Activated CD4-positive, alpha-beta T cell treated with anti-CD3 and anti-CD28 coated beads, Interleukin-2, Interleukin-4, amounts not matched to agents 100 ng/mL and 50 ng/mL, durations not matched to agents 16 hours and 8 hours (primary cell): Measurements from ENCODE around the gene FAM3B.

Experiments
- DNase-seq: peaks from one replicate; pipeline ENCODE4 v3.0.0-alpha.2; 2020; ENCODE audit warnings: low spot score

FAM3B gene

DNA sequence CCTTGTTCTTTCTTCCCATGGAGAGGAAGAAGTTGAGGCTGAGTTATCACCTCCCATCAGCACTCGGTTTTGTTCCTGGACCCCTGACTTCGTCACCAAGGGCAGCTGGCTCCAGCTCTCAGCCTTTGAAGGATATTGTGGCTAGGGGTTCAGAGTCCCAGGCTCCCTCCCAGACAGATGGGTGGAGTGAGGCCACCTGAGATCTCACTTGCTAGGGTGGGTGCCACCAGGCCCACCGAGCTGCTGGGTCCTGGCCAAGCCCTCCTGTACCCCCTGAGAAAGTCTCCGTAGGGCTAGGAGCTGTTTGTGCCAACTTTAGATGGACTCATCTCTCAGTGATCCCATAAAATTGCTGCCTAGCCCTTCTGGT, 52.1 kb downstream of the FAM3B start:
- no peak for DNase-seq

DNA sequence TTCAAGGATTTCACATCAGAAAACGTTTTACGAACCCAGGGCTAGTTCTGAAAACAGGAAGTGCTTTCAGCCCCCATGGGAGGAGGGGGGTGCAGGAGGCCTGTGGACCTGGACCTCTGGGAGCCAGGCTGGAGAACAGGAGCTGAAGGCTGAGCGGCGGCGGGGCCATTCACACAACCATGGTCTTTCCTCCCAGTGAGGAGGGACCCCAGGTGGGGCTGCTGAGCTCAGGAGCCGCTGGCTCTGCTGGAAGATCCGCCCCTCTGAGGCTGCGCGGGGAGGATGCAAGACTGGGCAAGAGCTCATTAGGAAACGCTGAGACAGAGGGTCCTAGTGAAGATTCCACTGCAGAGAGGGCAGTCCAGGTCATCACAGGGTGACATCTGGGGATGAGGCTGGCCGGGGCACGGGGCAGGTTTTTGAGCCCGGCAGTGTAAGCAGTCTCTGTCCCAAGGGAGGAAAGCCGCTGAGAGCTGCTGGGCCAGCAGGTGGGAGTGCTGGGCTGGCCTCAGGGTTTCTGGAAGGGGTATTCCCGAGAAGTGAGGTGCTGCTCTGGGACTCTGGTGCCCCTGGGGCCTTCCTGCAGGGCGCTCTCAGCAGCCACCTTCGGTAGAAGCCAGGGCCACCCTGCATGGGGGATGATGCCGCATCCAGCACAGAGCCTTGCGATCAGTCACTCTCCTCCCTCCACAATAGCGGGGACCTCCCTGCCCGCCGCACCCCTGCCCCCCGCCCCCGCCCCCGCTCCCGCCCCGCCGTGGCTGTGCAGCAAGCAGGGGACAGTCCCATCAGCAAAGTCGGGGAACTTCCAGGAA, 52.7 kb downstream of the FAM3B start:
- no peak for DNase-seq

DNA sequence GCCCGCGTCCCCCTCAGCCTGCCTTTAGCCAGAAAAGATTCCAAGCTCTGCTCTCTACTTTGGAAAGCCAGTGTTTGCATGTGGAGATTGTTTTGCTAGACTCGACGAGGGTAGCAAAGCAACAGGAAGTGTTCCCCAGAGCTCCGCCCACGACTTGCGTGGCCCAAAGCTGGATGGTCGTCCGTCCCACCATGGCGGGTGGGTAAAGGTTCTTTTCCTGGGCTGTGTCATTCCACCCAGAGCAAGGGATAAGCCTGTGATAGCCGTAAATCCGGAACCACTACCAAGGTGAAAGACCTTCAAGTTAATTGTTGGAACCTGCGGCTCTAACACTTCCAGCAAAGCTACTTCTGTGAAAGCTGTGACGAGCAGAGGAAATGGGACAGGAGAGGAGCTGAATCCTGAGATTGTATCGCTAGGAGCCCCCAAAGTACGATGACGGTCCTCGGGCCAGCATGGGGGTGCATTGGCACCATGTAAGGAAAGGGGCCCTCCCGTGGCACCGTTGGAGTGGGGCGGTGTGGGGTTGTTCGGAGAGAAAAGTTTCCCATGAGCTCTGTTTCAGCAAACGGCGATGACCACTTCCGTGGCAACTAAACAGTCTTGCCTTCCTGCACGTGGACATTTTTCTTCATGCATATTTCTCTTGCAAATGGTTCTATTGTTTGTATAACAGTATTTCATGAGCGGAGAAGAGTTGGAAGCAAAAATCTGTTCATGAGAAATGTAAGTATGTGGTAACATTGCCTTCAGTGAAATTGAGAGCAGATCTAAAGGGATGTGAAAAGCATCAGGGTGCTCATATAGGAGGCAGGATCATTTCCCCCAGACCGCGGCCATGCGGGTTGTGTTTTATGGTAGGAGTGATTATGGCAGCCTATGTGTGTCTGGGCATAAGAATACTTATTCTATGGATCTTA, 53.6 kb downstream of the FAM3B start:
- peak; percentile 15 for DNase-seq

DNA sequence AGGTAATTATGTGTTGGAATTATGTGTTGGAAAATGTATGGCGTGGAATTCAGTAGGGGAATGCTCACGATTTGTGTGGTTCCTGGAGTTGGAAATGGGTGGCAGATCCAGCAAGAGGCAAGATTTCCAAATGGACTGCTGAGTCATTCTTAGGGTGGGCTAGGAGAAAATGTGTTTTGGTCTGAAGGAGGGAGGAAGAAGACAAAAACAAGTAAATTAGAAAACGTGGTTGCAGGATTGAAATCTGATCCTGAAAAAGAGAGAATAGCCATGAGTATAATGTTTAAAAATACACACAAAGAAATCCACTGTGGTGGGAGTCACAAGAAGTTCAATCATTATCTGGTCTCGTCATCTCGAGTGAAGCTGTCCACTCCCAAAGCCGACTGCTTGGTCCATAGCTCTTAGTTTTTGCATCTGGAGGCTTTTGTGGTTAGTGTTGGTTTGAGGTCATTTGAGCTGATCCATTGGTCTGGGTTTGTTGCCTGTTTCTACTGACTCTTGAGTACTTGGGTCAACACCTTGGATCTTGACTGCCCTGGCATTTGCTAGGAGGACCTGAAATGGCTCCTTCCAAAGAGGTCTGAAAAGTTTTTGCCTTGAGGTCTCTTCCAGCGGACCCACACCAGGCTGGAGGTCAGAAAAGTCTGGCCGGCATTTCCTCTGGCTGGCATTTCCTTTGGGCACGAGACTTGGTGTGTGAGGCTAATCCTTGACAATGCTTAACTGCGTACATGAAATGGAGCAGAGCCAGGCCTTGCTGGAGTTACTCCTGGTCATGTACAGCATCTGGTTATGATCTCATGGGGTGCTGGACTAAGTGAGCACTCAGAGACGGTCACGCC, 54.5 kb downstream of the FAM3B start:
- DNase-seq, result no peak

DNA sequence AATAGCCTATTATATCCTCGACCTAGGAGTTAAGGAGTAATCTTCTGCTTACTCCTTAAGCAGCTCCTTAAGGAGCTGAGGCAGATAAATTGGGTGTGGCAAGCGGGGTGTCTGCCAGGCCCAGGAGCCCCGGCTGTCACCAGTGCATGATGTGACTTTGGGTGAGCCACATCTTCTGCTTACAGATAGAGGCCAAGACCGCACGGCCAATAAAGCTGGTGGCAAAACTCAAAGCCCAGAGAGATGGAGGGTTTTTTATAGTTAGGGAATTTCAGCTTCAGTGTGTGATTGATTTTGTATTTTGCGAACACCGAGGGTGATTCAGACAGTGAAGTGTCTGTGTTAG, 55.1 kb downstream of the FAM3B start:
- DNase-seq, result no peak

DNA sequence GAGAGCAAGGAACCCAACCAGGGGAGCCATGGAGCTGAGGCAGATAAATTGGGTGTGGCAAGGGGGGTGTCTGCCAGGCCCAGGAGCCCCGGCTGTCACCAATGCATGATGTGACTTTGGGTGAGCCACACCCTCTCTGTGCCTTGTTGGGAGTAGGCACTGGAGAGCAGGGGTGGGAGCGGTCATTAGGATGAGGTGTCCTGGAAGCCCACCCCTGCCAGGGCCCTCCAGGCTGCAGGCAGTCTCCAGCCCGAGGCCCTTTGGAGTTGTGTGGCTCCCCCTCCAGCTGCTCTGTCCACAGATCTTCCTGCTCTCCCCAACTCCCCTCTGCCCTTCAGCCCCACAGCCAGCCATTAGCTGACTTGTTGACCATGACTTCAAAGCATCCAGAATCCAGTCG, 56.7 kb downstream of the FAM3B start:
- DNase-seq, result no peak

DNA sequence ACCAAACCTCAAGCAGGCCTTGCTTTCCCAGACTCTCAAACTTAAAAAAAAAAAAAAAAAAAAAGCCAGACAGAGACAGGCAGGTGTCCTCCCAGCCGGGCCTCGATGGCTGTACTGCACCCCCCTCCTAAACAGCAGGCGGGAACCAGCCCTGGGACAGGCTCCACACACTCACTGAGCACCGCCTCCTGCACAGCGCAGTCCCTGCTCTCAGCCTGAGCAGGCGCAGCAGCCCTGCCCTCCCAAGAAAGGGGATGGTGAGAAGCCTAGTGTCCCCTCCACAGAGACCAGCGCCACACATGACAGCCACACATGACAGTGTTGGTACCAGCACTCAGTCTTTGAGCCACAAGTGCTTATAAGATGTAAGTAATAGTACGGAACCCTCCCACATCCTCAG, 57.2 kb downstream of the FAM3B start:
- no peak for DNase-seq

DNA sequence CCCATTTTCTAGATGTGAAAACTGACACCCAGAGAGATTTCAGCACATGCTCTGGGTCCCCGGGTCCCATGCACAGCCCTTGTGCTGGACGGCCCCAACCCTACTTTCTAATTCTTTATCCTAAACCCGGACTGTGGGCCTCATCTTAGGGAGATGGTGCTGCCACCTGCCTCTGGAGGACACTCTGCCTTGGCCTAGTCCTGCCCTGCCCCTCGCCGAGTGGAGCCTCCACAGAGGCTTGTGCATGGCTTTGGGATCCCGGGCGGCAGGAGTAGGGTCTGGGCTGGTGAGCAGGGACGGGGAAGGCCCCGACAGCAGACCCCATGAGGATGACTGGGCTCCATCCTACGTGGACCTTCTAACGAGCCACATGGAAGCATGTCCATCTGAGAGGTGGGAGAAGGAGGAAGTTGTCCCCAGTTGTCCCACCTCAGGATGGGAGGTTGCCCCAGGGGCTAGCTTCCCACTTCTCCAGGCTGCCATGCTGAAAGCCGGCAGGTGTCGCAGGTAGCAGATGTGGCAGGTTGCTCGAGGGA, 57.6 kb downstream of the FAM3B start:
- DNase-seq, result no peak

DNA sequence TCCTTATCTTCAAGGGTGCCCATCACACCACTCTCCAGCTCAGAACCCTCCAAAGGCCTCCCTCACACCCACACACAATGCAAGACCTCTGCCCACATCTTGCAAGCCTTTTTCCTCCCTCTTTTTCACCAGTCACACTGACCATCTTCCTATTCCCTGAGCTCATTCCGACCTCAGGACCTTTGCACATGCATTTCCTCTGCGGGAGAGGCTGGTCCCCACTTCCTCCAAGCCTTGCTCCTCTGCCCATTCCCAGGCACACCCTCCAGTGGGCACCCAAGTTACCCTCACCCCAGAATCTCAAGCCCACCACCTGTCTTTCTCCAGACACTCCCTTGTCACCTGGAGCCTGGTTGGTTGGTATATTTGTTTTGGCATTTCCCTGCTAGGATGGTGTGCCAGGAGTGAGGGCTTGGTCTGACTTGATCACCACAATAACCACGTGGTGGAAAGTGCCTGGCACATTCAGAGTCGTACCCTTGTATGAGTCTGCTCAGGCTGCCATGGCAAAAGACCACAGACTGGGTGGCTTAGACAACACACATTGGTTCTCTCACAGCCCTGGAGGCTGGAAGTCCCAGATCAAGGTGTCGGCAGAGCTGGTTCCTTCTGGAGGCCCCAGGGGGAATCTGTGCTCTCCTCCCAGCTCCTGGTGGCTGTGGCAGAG, 58.4 kb downstream of the FAM3B start:
- peak; percentile 29 for DNase-seq

DNA sequence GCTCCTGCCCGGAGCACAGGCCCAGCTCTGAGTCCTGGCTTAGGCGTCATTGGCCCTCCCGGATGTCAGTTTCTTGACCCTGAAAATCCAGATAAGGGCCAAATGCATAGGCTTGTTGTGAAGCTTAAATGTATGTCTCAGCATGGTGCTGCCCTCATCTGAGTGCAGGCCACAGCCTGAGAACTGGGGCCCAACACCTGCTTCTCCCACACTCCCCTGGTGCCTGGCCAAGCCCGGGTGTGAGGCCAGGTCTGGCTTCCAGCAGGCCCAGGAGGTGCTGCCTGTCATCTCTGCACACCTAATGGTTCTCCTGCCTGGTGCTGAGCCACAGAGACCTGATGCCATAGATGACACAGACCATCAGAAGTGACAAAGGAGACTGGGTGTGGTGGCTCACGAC, 59.3 kb downstream of the FAM3B start:
- DNase-seq, result no peak

DNA sequence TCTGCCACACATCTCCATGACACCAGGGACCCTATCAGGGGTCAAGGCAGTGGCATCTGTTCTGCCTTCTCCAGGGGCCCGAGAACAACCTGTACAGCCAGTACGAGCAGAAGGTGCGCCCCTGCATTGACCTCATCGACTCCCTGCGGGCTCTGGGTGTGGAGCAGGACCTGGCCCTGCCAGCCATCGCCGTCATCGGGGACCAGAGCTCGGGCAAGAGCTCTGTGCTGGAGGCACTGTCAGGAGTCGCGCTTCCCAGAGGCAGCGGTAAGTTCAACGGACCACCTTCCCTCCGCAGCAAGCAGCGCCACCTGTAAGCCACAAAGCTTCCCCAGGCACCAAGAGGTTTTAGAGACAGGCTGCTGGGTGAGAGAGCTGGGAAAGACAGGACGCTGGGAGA, 61.1 kb downstream of the FAM3B start:
- DNase-seq, result no peak

DNA sequence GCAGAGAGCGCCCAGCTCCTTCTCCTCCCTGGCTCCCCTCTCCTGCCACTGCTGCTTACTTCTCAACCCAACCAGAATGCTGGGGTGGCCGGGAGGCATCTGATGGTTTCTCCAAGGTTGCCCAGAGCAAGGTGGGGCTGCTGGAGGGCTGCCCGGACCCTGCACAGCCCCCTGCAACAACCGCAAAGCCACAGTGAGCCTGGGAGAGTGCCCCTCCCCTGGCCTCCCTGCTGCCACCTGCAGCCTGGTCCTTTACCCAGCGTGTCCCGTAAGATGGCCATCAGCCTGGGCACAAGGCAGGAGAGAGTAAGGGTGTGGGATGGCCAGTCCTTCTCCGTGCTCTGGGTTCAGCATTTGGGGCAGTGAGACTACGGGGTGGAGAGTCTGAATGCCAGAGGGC, 62.2 kb downstream of the FAM3B start:
- no peak for DNase-seq

DNA sequence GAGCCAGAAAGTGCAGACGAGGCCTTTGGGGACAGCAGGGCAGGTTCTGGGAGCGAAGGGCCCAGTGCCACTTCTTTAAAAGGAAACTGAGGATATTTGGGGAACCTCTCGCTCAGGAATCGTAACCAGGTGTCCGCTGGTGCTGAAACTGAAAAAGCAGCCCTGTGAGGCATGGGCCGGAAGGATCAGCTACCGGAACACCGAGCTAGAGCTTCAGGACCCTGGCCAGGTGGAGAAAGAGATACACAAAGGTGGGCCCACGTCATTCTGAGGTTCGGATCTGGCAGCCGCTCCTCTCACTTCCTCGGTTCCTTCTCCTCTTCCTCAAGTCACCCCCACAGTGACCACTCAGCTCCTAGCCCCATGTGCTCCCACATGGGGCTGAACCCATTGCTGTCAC, 63.3 kb downstream of the FAM3B start:
- DNase-seq, result no peak

DNA sequence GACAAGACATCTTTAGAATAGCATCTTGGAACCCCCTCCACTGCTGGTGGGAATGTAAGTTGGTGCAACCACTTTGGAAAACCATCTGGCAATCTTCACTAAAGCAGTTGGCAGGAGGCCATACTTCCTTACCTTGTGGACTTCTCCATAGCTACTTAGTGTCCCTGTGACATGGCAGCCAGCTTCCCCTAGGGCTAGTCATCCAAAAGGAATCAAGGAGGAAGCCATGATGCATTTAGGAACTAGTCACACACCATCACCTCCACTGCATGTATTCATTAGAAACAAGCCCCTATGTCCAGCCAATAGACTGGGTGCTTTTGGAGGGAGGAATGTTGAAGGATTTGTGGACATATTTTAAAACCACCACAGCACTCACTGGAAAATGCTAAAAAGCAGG, 65.1 kb downstream of the FAM3B start:
- DNase-seq, result no peak

DNA sequence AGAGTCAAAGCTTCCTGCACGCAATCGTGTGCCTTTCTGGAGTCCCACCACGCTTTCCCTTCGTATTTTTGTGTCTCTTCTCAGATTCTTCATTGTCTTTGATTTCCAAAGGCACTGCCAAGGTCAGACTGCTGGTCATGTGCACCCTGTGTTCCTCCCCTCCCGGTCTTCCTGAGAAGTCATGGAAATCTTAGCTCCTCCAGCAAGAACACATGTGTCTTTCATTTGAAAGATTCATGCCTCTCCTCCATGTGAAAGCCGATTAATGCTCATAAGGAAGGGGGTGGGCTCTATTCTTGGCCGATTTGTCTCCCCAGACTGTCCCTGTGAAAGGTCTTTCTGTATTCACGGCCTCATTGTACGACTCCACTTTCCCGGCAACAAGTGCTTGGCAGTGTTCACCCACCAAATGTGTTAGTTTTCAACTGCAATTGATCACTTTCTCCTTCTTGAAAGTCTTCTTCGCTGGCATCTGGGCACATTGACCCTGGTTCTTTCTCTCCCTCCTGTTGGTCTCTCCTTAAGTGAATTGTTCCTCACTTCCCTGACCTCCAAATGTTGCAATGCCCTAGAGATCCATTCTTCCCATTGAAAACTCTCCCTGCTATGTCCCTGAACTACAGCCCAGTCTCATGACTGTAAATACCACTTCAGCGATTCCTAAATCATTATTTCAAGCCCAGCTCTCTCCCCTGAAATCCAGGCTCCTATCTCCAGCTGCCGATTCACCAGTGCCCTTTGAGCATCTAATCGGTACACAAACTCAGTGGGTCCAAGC, 70.6 kb downstream of the FAM3B start:
- no peak for DNase-seq

DNA sequence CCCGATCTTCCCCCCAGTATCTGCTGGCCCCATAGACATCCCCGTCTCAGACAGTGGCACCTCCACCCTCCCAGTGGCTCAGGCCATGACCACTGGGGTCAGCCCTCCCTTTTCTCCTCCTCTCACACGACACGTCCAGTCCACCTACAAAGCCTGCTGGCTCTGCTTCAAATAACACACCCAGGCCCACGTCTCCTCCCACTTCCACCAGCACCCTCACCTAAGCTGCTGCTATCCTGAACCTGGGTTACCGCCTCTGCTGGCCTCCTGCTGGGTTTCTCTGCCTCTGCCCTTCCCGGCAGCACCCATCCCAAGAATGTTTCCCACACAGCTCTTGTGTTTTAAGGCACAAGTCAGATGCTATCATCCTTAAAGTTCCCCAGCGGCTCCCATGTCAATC, 71.2 kb downstream of the FAM3B start:
- DNase-seq, result no peak

DNA sequence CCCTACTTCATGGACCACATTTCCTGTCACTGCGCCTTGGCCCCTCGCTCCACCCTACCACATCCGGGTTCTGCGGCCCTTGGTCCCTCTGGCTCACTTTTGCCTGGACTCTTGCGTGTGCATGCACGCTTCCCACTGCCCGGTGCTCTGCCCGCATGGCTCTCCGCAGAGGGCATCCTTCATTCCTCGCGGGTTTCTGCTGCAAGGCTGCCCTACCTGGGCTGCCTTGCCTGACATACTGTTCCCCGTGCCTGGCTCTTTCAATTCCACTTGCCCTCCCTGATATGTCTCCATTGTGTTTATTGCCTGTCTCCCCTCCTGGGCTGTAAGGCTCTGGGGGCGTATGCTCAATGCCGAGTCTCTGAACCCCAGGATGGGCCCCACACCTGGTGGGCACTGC, 71.7 kb downstream of the FAM3B start:
- DNase-seq, result no peak

DNA sequence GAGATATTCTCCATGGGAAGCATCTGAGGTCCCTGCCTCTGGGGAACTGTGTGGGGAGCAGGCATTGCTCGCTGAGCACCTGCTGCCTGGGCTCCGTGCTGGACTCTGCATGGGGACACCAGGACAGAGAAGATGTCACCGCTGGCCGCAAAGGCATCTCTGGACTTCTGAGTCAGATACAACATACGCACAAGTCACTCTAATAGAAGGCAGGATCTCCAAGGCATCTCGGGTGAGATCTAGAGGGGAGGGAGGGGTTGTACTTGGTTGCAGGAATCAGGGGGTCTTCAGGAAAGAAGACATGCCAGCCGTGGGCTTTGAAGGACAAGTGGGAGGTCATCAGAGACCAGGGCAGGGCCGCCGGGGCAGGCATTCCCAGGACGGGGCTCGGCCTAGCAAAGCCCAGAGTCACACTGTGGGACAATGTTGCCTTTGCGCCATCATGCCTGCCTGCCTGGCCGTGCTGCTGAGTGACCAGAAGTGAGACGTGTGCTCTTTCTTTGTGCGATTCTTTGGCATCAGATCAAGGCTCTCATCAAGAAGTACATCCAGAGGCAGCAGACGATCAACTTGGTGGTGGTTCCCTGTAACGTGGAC, 73.5 kb downstream of the FAM3B start:
- no peak for DNase-seq

DNA sequence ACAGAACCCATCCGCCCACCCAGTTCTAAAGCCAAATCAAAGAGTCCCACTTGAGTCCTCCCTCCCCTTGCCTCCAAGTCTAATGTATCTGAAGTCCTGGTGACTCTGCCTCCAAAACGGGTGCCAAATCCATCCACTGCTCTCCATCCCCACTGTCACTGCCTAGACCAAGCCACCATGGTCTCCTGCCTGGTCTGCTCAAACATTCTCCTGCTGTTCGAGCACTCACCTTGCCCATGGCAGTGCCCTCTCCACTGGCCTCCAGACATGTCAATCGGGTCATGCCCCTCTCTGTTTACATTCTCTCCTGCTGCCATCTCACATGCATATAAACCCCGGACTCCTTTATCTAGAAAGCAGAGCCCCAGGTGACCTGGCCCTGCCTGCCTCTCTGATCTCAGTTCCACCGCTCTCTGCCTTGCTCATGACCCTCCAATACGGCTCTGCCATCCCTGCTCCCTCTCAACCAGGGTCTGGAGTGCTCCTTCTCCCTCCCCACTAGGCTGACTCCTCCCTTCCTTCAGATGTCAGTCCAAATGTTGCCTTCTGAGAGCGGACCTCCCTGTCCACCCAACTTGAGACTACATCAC, 77.4 kb downstream of the FAM3B start:
- DNase-seq, result no peak

DNA sequence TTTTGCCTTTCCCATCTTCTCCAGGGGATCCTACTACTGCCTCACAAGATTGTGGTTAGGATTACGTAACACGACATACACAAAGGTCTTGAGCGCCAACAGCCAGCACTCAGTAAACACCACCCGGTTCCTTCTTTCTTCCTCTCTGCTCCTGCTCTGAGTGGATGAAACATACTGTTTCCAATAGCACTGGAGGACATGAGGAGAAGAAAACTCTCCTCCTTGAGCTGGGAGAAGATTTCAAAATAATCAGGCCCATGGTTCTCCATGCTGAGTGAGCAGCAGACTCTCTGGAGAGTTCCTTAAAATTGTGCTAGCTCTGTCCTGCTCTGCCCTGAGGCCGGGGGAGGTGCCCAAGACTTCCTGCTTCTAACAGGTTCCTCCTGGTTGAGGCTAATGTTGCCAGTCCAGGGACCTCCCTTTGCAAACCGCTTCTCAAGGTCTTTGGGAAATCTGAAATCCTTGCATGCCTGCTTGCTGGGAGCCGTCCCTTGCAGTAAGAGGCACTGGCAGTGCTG, 80.0 kb downstream of the FAM3B start:
- no peak for DNase-seq
